K562 (cell line): ENCODE data around the gene TRNAU1AP. TPM values are rescaled to one million over a fixed set of nuclear protein-coding genes. Genes with fewer than 3 reads are reported as not detected.

Experiments
- BRCA1 ChIP-seq, 2 experiments: fragments of 450-650 bp in 1 of 2; sonication (generic) in 1 of 2; formaldehyde crosslinking in 1 of 2; IDR thresholded peaks; 2 replicates each; pipeline versions ENCODE4 v1.5.0 to v1.6.1; 2017 to 2020; ENCODE audit warnings: mild to moderate bottlenecking in 1 of 2, missing genetic modification reagents in 1 of 2
- NRF1 ChIP-seq, 2 experiments: fragments of 450-650 bp; IDR thresholded peaks in 1 of 2; conservative IDR thresholded peaks in 1 of 2; 2 replicates each; pipeline ENCODE4 v1.6.1; 2014; ENCODE audit warnings: mild to moderate bottlenecking in 2 of 2
- SMAD2 ChIP-seq: fragments of 150-350 bp; IDR thresholded peaks from 2 replicates; pipeline ENCODE4 v1.6.1; 2014; ENCODE audit warnings: low read depth, mild to moderate bottlenecking, low read length
- ZKSCAN1 ChIP-seq: fragments of 150-350 bp; IDR thresholded peaks from 2 replicates; pipeline ENCODE4 v1.6.1; 2016; ENCODE audit warnings: low read depth, low read length
- ZNF561 ChIP-seq: fragments of 450-650 bp; formaldehyde crosslinking; conservative IDR thresholded peaks from 2 replicates; pipeline ENCODE4 v1.4.0; 2020; ENCODE audit warnings: mild to moderate bottlenecking, moderate library complexity
- polyA plus RNA-seq, 8 experiments: library from polyadenylated mRNA; depleted of rRNA in 4 of 8; stranded (reverse) in 5 of 8; unstranded in 3 of 8; fragments of >200 nt; fragmentation: Nextera tagmentation in 2 of 8; fragmentation: Illumina TruSeq in 1 of 8; extraction: Ambion mirVana in 2 of 8; extraction: Trizol in 1 of 8; gene quantifications; 2 replicates each; pipeline versions ENCODE4 v1.2.1 to v1.2.3, GENCODE V29; 2011 to 2014; ENCODE audit warnings: inconsistent platforms in 1 of 8, missing spikeins in 1 of 8
- total RNA-seq, 7 experiments: library from RNA; depleted of rRNA in 6 of 7; stranded (reverse); fragments of >200 nt in 6 of 7; fragmentation: Illumina TruSeq in 2 of 7; extraction: Trizol in 2 of 7; gene quantifications; 2 replicates each; pipeline versions ENCODE4 v1.2.1 to v1.2.3, GENCODE V29; 2011 to 2021; ENCODE audit warnings: low replicate concordance in 1 of 7
- TF ChIP-seq, protein P1 (sequence below): fragments of 250-450 bp; sonication (Bioruptor Pico); IDR thresholded peaks from 2 replicates; pipeline ENCODE4 v1.4.0; 2020
- TF ChIP-seq, protein P2 (sequence below): fragments of 250-450 bp; sonication (Bioruptor Pico); IDR thresholded peaks from 2 replicates; pipeline ENCODE4 v1.8.0; 2021; ENCODE audit warnings: moderate library complexity, mild to moderate bottlenecking, inconsistent platforms
- TF ChIP-seq, protein P3 (sequence below): IDR thresholded peaks from 3 replicates; pipeline ENCODE4 v1.6.1; 2011; ENCODE audit warnings: borderline replicate concordance, mild to moderate bottlenecking; ENCODE audit not compliant: insufficient read length, insufficient read depth
- TF ChIP-seq, protein P4 (sequence below): fragments of 450-650 bp; IDR thresholded peaks from 2 replicates; pipeline ENCODE4 v1.6.1; 2016; ENCODE audit warnings: antibody characterized with exemption
- TF ChIP-seq, protein P5 (sequence below): sonication (generic); formaldehyde crosslinking; IDR thresholded peaks from 2 replicates; pipeline ENCODE4 v1.8.1; 2022; ENCODE audit warnings: missing genetic modification reagents
- TF ChIP-seq, protein P6 (sequence below), 3 experiments: fragments of 200-800 bp in 1 of 3; sonication (Bioruptor generic) in 1 of 3; sonication (generic) in 1 of 3; formaldehyde crosslinking in 1 of 3; IDR thresholded peaks; 2 replicates each; pipeline versions ENCODE4 v1.6.1 to v1.8.0; 2016 to 2022; ENCODE audit warnings: mild to moderate bottlenecking in 2 of 3, missing compliant biosample characterization in 2 of 3, missing genetic modification characterization in 2 of 3, missing genetic modification reagents in 1 of 3

Gene TRNAU1AP
- total and polyA plus RNA-seq, 9 of the 15 experiments (the other 6 are each of a cell fraction or from before 2014, with no cell fraction given), result 34.9 to 110 (median 46.3) TPM

DNA sequence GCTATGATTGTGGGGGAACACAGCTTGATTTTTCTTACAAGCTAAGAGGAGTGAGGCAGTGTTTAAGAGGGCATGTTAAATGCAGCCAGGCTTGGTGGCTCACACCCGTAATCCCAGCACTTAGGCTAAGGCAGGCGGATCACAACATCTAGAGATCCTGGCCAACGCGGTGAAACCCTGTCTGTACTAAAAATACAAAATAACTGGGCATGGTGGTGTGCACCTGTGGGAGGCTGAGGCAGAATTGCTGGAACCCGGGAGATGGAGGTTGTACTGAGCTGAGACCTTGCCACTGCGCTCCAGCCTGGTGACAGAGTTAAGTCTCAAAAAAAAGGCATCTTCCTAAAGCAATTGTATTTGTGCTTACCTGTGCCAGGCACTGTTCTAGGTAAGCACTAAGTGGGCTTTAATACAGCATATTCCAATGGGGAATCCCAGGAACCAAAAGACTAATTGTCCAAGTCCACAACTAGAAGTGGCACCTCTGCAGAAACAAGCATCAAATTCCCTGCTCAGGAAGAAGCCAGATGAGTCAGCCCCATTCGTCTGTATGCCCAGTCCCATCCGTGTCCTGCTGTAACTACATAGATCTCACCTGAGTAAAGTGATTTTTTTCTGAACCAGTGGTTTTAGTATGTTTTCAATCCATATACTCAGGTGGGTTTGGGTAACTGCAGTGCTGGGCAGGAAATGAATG lies 42.5 kb upstream of the TRNAU1AP start (continued):
- TF ChIP-seq, protein P1, sequence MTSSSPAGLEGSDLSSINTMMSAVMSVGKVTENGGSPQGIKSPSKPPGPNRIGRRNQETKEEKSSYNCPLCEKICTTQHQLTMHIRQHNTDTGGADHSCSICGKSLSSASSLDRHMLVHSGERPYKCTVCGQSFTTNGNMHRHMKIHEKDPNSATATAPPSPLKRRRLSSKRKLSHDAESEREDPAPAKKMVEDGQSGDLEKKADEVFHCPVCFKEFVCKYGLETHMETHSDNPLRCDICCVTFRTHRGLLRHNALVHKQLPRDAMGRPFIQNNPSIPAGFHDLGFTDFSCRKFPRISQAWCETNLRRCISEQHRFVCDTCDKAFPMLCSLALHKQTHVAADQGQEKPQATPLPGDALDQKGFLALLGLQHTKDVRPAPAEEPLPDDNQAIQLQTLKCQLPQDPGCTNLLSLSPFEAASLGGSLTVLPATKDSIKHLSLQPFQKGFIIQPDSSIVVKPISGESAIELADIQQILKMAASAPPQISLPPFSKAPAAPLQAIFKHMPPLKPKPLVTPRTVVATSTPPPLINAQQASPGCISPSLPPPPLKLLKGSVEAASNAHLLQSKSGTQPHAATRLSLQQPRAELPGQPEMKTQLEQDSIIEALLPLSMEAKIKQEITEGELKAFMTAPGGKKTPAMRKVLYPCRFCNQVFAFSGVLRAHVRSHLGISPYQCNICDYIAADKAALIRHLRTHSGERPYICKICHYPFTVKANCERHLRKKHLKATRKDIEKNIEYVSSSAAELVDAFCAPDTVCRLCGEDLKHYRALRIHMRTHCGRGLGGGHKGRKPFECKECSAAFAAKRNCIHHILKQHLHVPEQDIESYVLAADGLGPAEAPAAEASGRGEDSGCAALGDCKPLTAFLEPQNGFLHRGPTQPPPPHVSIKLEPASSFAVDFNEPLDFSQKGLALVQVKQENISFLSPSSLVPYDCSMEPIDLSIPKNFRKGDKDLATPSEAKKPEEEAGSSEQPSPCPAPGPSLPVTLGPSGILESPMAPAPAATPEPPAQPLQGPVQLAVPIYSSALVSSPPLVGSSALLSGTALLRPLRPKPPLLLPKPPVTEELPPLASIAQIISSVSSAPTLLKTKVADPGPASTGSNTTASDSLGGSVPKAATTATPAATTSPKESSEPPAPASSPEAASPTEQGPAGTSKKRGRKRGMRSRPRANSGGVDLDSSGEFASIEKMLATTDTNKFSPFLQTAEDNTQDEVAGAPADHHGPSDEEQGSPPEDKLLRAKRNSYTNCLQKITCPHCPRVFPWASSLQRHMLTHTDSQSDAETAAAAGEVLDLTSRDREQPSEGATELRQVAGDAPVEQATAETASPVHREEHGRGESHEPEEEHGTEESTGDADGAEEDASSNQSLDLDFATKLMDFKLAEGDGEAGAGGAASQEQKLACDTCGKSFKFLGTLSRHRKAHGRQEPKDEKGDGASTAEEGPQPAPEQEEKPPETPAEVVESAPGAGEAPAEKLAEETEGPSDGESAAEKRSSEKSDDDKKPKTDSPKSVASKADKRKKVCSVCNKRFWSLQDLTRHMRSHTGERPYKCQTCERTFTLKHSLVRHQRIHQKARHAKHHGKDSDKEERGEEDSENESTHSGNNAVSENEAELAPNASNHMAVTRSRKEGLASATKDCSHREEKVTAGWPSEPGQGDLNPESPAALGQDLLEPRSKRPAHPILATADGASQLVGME (CRISPR knock-in tag), result peak; percentile 36; the same call in 1 of the 2 replicates
- TF ChIP-seq ZNF561 (CRISPR knock-in tag) (peak; percentile 69), NRF1 (conservative IDR thresholded peaks at IDR 0.05 in 1 of 2, IDR thresholded peaks at IDR 0.05 in 1 of 2) (no peak), BRCA1 (IDR thresholded peaks at IDR 0.05) (no peak), BRCA1 (CRISPR knock-in tag; IDR thresholded peaks at IDR 0.05) (0 out of 2 replicates have a peak, but pooled peaks have one; percentile 2), SMAD2 (no peak), ZKSCAN1 (peak; percentile 16; the same call in 1 of the 2 replicates)
- TF ChIP-seq, protein P2, sequence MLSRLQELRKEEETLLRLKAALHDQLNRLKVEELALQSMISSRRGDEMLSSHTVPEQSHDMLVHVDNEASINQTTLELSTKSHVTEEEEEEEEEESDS, result no peak
- TF ChIP-seq, protein P3, sequence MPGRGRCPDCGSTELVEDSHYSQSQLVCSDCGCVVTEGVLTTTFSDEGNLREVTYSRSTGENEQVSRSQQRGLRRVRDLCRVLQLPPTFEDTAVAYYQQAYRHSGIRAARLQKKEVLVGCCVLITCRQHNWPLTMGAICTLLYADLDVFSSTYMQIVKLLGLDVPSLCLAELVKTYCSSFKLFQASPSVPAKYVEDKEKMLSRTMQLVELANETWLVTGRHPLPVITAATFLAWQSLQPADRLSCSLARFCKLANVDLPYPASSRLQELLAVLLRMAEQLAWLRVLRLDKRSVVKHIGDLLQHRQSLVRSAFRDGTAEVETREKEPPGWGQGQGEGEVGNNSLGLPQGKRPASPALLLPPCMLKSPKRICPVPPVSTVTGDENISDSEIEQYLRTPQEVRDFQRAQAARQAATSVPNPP, result no peak
- TF ChIP-seq, protein P4, sequence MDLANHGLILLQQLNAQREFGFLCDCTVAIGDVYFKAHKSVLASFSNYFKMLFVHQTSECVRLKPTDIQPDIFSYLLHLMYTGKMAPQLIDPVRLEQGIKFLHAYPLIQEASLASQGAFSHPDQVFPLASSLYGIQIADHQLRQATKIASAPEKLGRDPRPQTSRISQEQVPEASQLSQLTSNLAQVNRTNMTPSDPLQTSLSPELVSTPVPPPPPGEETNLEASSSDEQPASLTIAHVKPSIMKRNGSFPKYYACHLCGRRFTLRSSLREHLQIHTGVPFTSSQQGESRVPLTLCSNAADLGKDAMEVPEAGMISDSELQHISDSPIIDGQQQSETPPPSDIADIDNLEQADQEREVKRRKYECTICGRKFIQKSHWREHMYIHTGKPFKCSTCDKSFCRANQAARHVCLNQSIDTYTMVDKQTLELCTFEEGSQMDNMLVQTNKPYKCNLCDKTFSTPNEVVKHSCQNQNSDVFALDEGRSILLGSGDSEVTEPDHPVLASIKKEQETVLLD, result no peak
- TF ChIP-seq, protein P5, sequence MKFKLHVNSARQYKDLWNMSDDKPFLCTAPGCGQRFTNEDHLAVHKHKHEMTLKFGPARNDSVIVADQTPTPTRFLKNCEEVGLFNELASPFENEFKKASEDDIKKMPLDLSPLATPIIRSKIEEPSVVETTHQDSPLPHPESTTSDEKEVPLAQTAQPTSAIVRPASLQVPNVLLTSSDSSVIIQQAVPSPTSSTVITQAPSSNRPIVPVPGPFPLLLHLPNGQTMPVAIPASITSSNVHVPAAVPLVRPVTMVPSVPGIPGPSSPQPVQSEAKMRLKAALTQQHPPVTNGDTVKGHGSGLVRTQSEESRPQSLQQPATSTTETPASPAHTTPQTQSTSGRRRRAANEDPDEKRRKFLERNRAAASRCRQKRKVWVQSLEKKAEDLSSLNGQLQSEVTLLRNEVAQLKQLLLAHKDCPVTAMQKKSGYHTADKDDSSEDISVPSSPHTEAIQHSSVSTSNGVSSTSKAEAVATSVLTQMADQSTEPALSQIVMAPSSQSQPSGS (CRISPR knock-in tag), result no peak
- TF ChIP-seq, protein P6, sequence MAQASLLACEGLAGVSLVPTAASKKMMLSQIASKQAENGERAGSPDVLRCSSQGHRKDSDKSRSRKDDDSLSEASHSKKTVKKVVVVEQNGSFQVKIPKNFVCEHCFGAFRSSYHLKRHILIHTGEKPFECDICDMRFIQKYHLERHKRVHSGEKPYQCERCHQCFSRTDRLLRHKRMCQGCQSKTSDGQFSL (CRISPR knock-in tag; IDR thresholded peaks at IDR 0.05), result 0 out of 2 replicates have a peak, but pooled peaks have one; percentile 43
- TF ChIP-seq, protein P6 (tag; IDR thresholded peaks at IDR 0.05), result no peak
